Upper lobe of left lung (tissue), 4 donors: Measurements from ENCODE around the gene FARSB.

Experiments used
- POLR2A ChIP-seq, 4 donors: fragments of 450-650 bp; IDR thresholded peaks; one replicate each; pipeline ENCODE4 v1.5.1; 2016 to 2017; ENCODE audit warnings: antibody characterized with exemption in 4 of 4, mild to moderate bottlenecking in 2 of 4
- TF ChIP-seq, protein P1 (sequence below), 6 experiments: fragments of 450-650 bp in 4 of 6; fragments of 200-600 bp in 2 of 6; sonication (generic) in 2 of 6; IDR thresholded peaks; one replicate each; pipeline ENCODE4 v1.5.1; 2016 to 2019; ENCODE audit warnings: antibody characterized with exemption in 6 of 6

GRCh38 chr2:222563936-222564335 is 92.0 kb downstream of the FARSB start:
- TF ChIP-seq, protein P1, sequence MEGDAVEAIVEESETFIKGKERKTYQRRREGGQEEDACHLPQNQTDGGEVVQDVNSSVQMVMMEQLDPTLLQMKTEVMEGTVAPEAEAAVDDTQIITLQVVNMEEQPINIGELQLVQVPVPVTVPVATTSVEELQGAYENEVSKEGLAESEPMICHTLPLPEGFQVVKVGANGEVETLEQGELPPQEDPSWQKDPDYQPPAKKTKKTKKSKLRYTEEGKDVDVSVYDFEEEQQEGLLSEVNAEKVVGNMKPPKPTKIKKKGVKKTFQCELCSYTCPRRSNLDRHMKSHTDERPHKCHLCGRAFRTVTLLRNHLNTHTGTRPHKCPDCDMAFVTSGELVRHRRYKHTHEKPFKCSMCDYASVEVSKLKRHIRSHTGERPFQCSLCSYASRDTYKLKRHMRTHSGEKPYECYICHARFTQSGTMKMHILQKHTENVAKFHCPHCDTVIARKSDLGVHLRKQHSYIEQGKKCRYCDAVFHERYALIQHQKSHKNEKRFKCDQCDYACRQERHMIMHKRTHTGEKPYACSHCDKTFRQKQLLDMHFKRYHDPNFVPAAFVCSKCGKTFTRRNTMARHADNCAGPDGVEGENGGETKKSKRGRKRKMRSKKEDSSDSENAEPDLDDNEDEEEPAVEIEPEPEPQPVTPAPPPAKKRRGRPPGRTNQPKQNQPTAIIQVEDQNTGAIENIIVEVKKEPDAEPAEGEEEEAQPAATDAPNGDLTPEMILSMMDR (IDR thresholded peaks at IDR 0.05), result no peak
- no peak for TF ChIP-seq POLR2A (IDR thresholded peaks at IDR 0.05)
